Spleen (tissue), 11 donors: ENCODE results near the gene OR52A1. TPM values are rescaled to one million over a fixed set of nuclear protein-coding genes. Genes with fewer than 3 reads are reported as not detected.

Experiments
- DNase-seq: peaks from one replicate; pipeline ENCODE4 v3.0.0-alpha.2; 2020
- H3K27ac ChIP-seq, 8 donors: fragments of 200-600 bp; sonication (generic) in 7 of 8; 1 replicate in 4 of 8; 2 replicates in 4 of 8; pipeline versions ENCODE4 v1.5.0 to v1.8.0; 2016 to 2021; ENCODE audit warnings: inconsistent platforms in 4 of 8, mild to moderate bottlenecking in 4 of 8, moderate library complexity in 1 of 8
- H3K27me3 ChIP-seq, 7 donors: fragments of 200-600 bp; sonication (generic) in 6 of 7; replicated peaks in 1 of 7; 1 replicate in 4 of 7; 2 replicates in 3 of 7; pipeline versions ENCODE4 v1.5.0 to v1.8.0; 2016 to 2021; ENCODE audit warnings: inconsistent platforms in 3 of 7, mild to moderate bottlenecking in 1 of 7
- H3K36me3 ChIP-seq, 6 donors: fragments of 200-600 bp; sonication (generic) in 5 of 6; 1 replicate in 4 of 6; 2 replicates in 2 of 6; pipeline versions ENCODE4 v1.5.0 to v1.8.0; 2016 to 2021; ENCODE audit warnings: inconsistent platforms in 2 of 6
- H3K4me1 ChIP-seq, 6 donors: fragments of 200-600 bp; sonication (generic) in 5 of 6; 1 replicate in 3 of 6; 2 replicates in 3 of 6; pipeline versions ENCODE4 v1.5.0 to v1.8.0; 2016 to 2021; ENCODE audit warnings: inconsistent platforms in 3 of 6
- H3K4me3 ChIP-seq, 8 donors: fragments of 200-600 bp; sonication (generic) in 7 of 8; 1 replicate in 4 of 8; 2 replicates in 4 of 8; pipeline versions ENCODE4 v1.5.0 to v1.8.0; 2016 to 2021; ENCODE audit warnings: inconsistent platforms in 4 of 8, mild to moderate bottlenecking in 4 of 8, moderate library complexity in 2 of 8
- H3K9me3 ChIP-seq, 8 donors: fragments of 200-600 bp; sonication (generic) in 7 of 8; 1 replicate in 4 of 8; 2 replicates in 4 of 8; pipeline versions ENCODE4 v1.5.0 to v1.8.0; 2016 to 2021; ENCODE audit warnings: inconsistent platforms in 4 of 8
- POLR2A ChIP-seq, 3 donors: fragments of 450-650 bp; IDR thresholded peaks; one replicate each; pipeline ENCODE4 v1.5.1; 2017; ENCODE audit warnings: antibody characterized with exemption in 3 of 3, mild to moderate bottlenecking in 1 of 3
- POLR2AphosphoS5 ChIP-seq, 3 donors: sonication (generic); formaldehyde crosslinking; IDR thresholded peaks; one replicate each; pipeline ENCODE4 v1.5.1; 2017; ENCODE audit warnings: antibody characterized with exemption in 3 of 3
- WGBS, 5 donors: extraction: QIAGEN DNeasy Blood & Tissue Kit in 3 of 5; methylation state at CpG; one replicate each; pipeline versions ENCODE4 v1.1.5 to v1.1.7; 2013 to 2018; 5-methylcytosine and 5-hydroxymethylcytosine counted together
- intact Hi-C: fragments of 100-400 bp; cut with DNase I; formaldehyde crosslinking; loops from one replicate; pipeline ENCODE4 v1.15.0; 2023; ENCODE audit warnings: low total_unique reads
- polyA plus RNA-seq, 3 donors: library from polyadenylated mRNA; stranded (reverse); fragments of 200-250 nt; gene quantifications; one replicate each; pipeline ENCODE4 v1.2.1, GENCODE V29; 2013
- total RNA-seq, 7 donors: library from RNA; depleted of rRNA in 3 of 7; stranded (reverse); fragments of >200 nt in 3 of 7; fragmentation: NEBNext Ultra II Directional in 4 of 7; extraction: Animal tissue kit (Norgen Biotek cat#: 25700) in 4 of 7; gene quantifications; one replicate each; pipeline versions ENCODE4 v1.1.0 to v1.2.1, GENCODE V29; 2016 to 2021
- TF ChIP-seq, protein P1 (sequence below), 11 experiments: fragments of 200-600 bp in 7 of 11; fragments of 450-650 bp in 4 of 11; sonication (generic) in 4 of 11; IDR thresholded peaks in 8 of 11; conservative IDR thresholded peaks in 3 of 11; 1 replicate in 7 of 11; 2 replicates in 4 of 11; pipeline versions ENCODE4 v1.4.0 to v1.8.0; 2016 to 2021; ENCODE audit warnings: antibody characterized with exemption in 11 of 11, inconsistent platforms in 4 of 11, mild to moderate bottlenecking in 1 of 11
- donor health status: healthy with polysubstance abuse.
- donor health status: DM: no; HTN: no; CAD: no; lungs with moderate emphysema.
- donor health status: DM: no; HTN: no; CAD: no.
- donor health status: Bipolar disorder and iron deficiency.
- donor health status: healthy.
- donor health status: DM: no; HTN: no; CAD: no.
- donor health status: DM: yes; HTN: yes; CAD: no.

OR52A1 gene
- total and polyA plus RNA-seq, 10 donors, result not detected

DNA sequence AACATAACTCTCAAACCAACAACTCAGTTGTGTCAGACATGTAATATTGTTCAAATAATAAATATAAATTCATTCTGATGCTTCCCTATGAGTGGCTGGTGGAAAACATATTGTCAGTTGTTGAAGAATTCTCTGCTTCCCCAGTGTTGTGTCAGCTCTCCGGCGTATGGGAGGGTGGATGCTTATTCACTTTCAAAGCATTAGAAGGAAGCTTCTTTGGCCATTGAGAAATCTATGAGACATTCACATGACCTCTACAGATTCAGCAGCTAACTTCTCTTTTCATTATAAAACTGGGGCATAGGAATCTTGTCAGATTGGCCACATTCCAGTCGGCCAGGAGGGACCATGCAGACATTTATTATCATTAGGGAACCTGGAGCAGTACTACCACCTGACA lies 43.0 kb upstream of the OR52A1 start:
- no peaks in the 10 kb centered on the region for H3K27me3 ChIP-seq
- H3K27ac ChIP-seq, result no peak overlapping the region
- H3K4me1 ChIP-seq, result no peaks in the 10 kb centered on the region
- TF ChIP-seq, protein P1, sequence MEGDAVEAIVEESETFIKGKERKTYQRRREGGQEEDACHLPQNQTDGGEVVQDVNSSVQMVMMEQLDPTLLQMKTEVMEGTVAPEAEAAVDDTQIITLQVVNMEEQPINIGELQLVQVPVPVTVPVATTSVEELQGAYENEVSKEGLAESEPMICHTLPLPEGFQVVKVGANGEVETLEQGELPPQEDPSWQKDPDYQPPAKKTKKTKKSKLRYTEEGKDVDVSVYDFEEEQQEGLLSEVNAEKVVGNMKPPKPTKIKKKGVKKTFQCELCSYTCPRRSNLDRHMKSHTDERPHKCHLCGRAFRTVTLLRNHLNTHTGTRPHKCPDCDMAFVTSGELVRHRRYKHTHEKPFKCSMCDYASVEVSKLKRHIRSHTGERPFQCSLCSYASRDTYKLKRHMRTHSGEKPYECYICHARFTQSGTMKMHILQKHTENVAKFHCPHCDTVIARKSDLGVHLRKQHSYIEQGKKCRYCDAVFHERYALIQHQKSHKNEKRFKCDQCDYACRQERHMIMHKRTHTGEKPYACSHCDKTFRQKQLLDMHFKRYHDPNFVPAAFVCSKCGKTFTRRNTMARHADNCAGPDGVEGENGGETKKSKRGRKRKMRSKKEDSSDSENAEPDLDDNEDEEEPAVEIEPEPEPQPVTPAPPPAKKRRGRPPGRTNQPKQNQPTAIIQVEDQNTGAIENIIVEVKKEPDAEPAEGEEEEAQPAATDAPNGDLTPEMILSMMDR (IDR thresholded peaks at IDR 0.05 in 8 of 11, conservative IDR thresholded peaks at IDR 0.05 in 3 of 11), result no peak
- TF ChIP-seq POLR2A (IDR thresholded peaks at IDR 0.05) (no peak), POLR2AphosphoS5 (IDR thresholded peaks at IDR 0.05) (no peak)
- H3K4me3 ChIP-seq, result no peak overlapping the region
- 45 to 74% (median 60%) methylated on average over 3 of the region's 3 CpGs for WGBS, 5 donors
- H3K36me3 ChIP-seq, result no peaks in the 10 kb centered on the region
- no peak for DNase-seq
- intact Hi-C loops, result no loop called here
- H3K9me3 ChIP-seq, result peaks cover 0 to 5% (median 2%) of the 10 kb centered on the region in 8 donors

- 77 to 82% (median 81%) methylated on average over 3 of the region's 3 CpGs for WGBS, 5 donors
- no peak for DNase-seq
- no peak for TF ChIP-seq POLR2A (IDR thresholded peaks at IDR 0.05)
- TF ChIP-seq POLR2AphosphoS5 (IDR thresholded peaks at IDR 0.05), result no peak
- TF ChIP-seq, protein P1 (IDR thresholded peaks at IDR 0.05 in 8 of 11, conservative IDR thresholded peaks at IDR 0.05 in 3 of 11), result no peak
- Histone ChIP-seq H3K9me3 (peaks cover 0 to 5% (median 2%) of the 10 kb centered on the region in 8 donors), H3K4me1 (no peaks in the 10 kb centered on the region), H3K27me3 (no peaks in the 10 kb centered on the region), H3K36me3 (no peaks in the 10 kb centered on the region), H3K27ac (no peak overlapping the region), H3K4me3 (no peak overlapping the region)
- intact Hi-C loops, result no loop called here
Measured at GRCh38 chr11:5196731-5197130, 42.2 kb upstream of the OR52A1 start.

GRCh38 chr11:5196067-5196466 lies 41.5 kb upstream of the OR52A1 start:
- H3K36me3 ChIP-seq, result no peaks in the 10 kb centered on the region
- intact Hi-C loops, result no loop called here
- 71 to 88% (median 83%) methylated on average over 5 of the region's 5 CpGs for WGBS, 5 donors
- no peaks in the 10 kb centered on the region for H3K4me1 ChIP-seq
- TF ChIP-seq POLR2A (IDR thresholded peaks at IDR 0.05) (no peak), POLR2AphosphoS5 (IDR thresholded peaks at IDR 0.05) (no peak)
- TF ChIP-seq, protein P1 (IDR thresholded peaks at IDR 0.05 in 8 of 11, conservative IDR thresholded peaks at IDR 0.05 in 3 of 11), result no peak
- no peak for DNase-seq
- no peak overlapping the region for H3K4me3 ChIP-seq
- H3K27me3 ChIP-seq, result no peaks in the 10 kb centered on the region
- H3K9me3 ChIP-seq, result peaks cover 0 to 11% (median 2%) of the 10 kb centered on the region in 8 donors
- no peak overlapping the region for H3K27ac ChIP-seq

GRCh38 chr11:5192738-5193137 lies 38.2 kb upstream of the OR52A1 start:
- Histone ChIP-seq H3K27ac (no peak overlapping the region), H3K27me3 (no peaks in the 10 kb centered on the region), H3K4me1 (no peaks in the 10 kb centered on the region), H3K4me3 (no peak overlapping the region), H3K36me3 (no peaks in the 10 kb centered on the region), H3K9me3 (peaks cover 0 to 26% (median 9%) of the 10 kb centered on the region in 8 donors)
- intact Hi-C loops, result no loop called here
- 0 to 31% (median 23%) methylated on average over 1 of the region's 1 CpG for WGBS, 5 donors
- DNase-seq, result no peak
- TF ChIP-seq POLR2AphosphoS5 (IDR thresholded peaks at IDR 0.05) (no peak), POLR2A (IDR thresholded peaks at IDR 0.05) (no peak)

GRCh38 chr11:5188201-5188600 lies 33.6 kb upstream of the OR52A1 start:
- TF ChIP-seq, protein P1 (IDR thresholded peaks at IDR 0.05 in 8 of 11, conservative IDR thresholded peaks at IDR 0.05 in 3 of 11), result no peak
- no peak for TF ChIP-seq POLR2A (IDR thresholded peaks at IDR 0.05)
- no peak for TF ChIP-seq POLR2AphosphoS5 (IDR thresholded peaks at IDR 0.05)
- no peaks in the 10 kb centered on the region for H3K4me1 ChIP-seq
- H3K27me3 ChIP-seq, result no peaks in the 10 kb centered on the region
- no peaks in the 10 kb centered on the region for H3K36me3 ChIP-seq
- no peak overlapping the region for H3K4me3 ChIP-seq
- 80 to 86% (median 84%) methylated on average over 2 of the region's 2 CpGs for WGBS, 5 donors
- DNase-seq, result no peak
- H3K27ac ChIP-seq, result no peak overlapping the region
- intact Hi-C loops, result no loop called here
- peaks cover 0 to 21% (median 7%) of the 10 kb centered on the region in 8 donors for H3K9me3 ChIP-seq
